Measurements from ENCODE around the gene ADAT1.

DNA sequence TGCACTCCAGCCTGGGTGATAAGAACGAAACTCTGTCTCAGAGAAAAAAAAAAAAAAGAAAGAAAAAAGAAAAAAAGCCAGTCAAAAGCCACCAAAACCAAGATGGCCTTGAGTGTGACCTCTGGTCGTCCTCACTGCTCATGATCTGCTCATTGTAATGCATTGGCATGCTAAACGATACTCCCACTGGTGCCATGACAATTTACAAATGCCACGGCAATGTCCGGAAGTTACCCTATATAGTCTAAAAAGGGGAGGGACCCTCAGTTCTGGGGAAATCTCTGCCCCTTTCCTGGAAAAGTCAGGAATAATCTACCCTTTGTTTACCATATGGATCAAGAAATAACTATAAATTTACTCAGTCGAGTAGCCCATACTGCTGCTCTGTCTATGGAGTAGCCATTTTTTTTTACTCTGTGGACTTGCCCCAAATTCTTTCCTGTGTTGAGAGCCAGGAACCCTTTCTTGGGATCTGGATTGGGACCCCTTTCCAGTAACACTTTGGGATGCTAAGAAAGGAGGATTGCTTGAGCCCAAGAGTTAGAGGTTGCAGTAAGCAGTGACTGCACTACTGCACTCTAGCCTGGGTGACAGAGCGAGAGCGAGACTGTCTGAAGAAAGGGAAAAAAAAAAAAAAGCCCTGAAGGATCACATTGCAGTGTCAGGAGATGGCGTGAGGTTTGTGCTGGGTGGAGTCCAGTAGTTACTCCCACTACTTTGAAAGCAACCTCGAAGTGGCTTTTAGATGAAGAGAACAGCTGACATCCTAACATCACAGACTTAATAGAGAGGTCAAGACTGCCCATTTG is 63.3 kb downstream of the ADAT1 start:
- TF ChIP-seq ZNF274 (IDR thresholded peaks at IDR 0.05; ENCODE audit: low read depth, low read length) (no peak), YY1 (IDR thresholded peaks at IDR 0.05; ENCODE audit: insufficient read depth, insufficient read length) (no peak), SUZ12 (IDR thresholded peaks at IDR 0.05; ENCODE audit: extremely low read depth, insufficient read depth, insufficient read length) (no peak)
